GM10266 (cell line): Measurements from ENCODE around the gene DSG1.

Experiments used
- DNase-seq: peaks from one replicate; pipeline ENCODE4 v3.0.0; 2012; ENCODE audit errors: extremely low spot score
- TF ChIP-seq, protein P1 (sequence below): IDR thresholded peaks from 2 replicates; pipeline ENCODE4 v1.5.1; 2012; ENCODE audit warnings: mild to moderate bottlenecking, low read depth; ENCODE audit not compliant: control insufficient read depth, insufficient read depth; ENCODE audit errors: missing control alignments

DSG1 gene

DNA sequence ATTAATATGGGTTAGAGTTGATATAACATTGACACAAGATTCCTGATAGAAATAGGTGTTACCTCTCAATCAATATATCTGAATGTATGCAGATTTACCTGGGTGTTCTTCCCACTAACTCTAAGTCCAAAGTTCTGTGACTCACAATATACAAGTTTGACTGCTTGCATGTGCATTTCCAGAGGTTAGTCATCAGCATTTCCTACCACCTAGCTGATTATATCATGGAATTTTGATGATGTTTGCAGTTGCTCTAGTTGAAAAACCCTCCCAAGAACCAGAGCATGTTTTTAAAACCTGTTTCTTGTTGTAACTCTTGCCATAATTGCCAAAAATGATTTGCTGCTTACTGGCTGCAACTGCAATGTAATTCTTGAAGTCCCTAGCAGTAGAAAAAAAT is 15.0 kb upstream of the DSG1 start:
- TF ChIP-seq, protein P1, sequence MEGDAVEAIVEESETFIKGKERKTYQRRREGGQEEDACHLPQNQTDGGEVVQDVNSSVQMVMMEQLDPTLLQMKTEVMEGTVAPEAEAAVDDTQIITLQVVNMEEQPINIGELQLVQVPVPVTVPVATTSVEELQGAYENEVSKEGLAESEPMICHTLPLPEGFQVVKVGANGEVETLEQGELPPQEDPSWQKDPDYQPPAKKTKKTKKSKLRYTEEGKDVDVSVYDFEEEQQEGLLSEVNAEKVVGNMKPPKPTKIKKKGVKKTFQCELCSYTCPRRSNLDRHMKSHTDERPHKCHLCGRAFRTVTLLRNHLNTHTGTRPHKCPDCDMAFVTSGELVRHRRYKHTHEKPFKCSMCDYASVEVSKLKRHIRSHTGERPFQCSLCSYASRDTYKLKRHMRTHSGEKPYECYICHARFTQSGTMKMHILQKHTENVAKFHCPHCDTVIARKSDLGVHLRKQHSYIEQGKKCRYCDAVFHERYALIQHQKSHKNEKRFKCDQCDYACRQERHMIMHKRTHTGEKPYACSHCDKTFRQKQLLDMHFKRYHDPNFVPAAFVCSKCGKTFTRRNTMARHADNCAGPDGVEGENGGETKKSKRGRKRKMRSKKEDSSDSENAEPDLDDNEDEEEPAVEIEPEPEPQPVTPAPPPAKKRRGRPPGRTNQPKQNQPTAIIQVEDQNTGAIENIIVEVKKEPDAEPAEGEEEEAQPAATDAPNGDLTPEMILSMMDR: no peak
- DNase-seq: no peak

GRCh38 chr18:31303771-31304170 is 14.2 kb upstream of the DSG1 start:
- TF ChIP-seq, protein P1: no peak
- no peak for DNase-seq

DNA sequence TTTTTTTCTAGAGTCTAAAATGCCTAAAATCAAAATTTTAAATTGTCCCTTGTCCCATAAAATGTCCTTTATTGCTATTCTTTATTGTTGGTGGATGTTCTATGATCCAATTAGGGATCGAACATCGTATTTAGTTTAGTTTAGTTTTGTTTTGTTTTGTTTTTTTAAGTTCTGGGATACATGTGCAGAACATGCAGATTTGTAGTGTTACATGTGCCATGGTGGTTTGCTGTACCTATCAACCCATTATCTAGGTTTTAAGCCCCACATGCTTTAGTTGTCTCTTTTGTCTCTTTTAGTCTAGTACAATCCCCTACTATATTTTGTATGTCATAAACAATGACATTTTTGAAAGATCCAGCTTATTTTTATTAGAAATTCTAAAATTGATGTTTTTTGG is 8.8 kb upstream of the DSG1 start:
- no peak for DNase-seq
- TF ChIP-seq, protein P1: no peak

DNA sequence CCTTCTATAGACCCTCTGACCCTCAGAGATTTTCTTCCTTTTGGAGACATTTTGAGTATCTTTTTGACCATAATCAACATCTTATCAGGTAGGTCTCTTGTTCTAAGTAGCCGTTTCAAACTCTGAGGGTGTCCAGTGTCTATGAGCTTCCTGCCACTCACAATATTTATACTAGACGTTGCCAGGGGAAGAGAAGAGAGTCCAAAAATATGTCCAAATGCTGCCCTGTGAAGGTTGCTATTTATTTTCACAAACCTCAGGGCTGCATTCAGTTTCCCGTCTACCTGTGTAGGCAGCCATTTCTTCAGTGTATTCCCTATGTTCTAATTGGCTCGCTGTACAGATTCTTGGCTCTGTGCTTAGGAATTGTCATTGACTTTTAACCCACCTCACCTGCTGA is 986 bp upstream of the DSG1 start:
- DNase-seq: no peak
- TF ChIP-seq, protein P1: no peak

GRCh38 chr18:31321719-31322118 is 3.8 kb downstream of the DSG1 start:
- DNase-seq: no peak
- TF ChIP-seq, protein P1: no peak

GRCh38 chr18:31325051-31325450 is 7.1 kb downstream of the DSG1 start:
- DNase-seq: no peak
- TF ChIP-seq, protein P1: no peak

GRCh38 chr18:31329787-31330438 is 12.0 kb downstream of the DSG1 start:
- DNase-seq: no peak
- TF ChIP-seq, protein P1: no peak
